ENCODE data around the gene TIGD1. TPM values are rescaled to one million over a fixed set of nuclear protein-coding genes. Genes with fewer than 3 reads are reported as not detected.

TIGD1 gene
- total and polyA plus RNA-seq, 2 experiments from 2014 or later: 7.6 to 9.3 TPM

- TF ChIP-seq ZNF462 (CRISPR knock-in tag; IDR thresholded peaks at IDR 0.05): no peak
- TF ChIP-seq CTCF (conservative IDR thresholded peaks at IDR 0.05; ENCODE audit: low read depth in 2 of 2): no peak
Observed at GRCh38 chr2:232588680-232589585, 38.6 kb upstream of the TIGD1 start (continued).

DNA sequence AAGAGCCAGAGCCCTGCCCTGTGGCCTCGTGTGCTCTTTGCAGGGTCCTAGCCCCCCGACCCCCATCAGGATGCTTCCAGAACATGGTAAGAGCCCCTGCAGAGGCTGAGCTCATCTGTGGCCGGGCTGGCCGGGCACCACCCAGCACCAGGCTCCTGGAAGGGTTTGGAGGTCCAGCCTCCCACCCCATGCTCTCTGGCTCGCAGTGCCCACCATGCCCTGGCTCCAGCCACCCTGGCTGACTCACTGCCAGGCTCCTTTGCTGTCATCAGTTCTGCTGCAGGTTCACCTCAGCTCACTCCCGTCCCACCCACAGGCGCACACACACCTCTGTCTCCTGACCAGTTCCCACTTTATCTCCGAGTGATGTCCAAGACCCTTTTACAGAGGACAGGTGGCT is 37.7 kb upstream of the TIGD1 start:
- Mint-ChIP-seq H3K27me3 (ENCODE audit: insufficient read depth, low read depth, poor library complexity) (peaks cover 2% of the 10 kb centered on the region), H3K27ac (no peak overlapping the region), H3K9me3 (peaks cover 8% of the 10 kb centered on the region; the same call in 2 of the 3 replicates), H3K36me3 (ENCODE audit: low read depth) (peaks cover 15% of the 10 kb centered on the region; the same call in 2 of the 3 replicates), H3K4me1 (peaks cover 25% of the 10 kb centered on the region), H3K4me3 (no peak overlapping the region)
- Histone ChIP-seq H3K79me2 (replicated peaks; ENCODE audit: insufficient read depth) (no peaks in the 10 kb centered on the region), H3K9me2 (ENCODE audit: insufficient read depth) (0 out of 2 replicates have a peak, but pooled peaks cover 8% of the 10 kb centered on the region), H4K20me1 (replicated peaks; ENCODE audit: insufficient read depth) (no peaks in the 10 kb centered on the region; the same call in 1 of the 2 replicates), H3K27ac (ENCODE audit: low read depth) (no peak overlapping the region), H3K36me3 (ENCODE audit: insufficient read depth) (no peaks in the 10 kb centered on the region), H3K4me2 (no peak overlapping the region), H3K27me3 (ENCODE audit: insufficient read depth) (no peaks in the 10 kb centered on the region), H3F3A (replicated peaks; ENCODE audit: low read depth) (no peaks in the 10 kb centered on the region), H3K4me1 (ENCODE audit: insufficient read depth) (peaks cover 8% of the 10 kb centered on the region), H3K4me3 (no peak overlapping the region), H2AFZ (no peak overlapping the region)
- TF ChIP-seq CTCF (conservative IDR thresholded peaks at IDR 0.05; ENCODE audit: low read depth in 2 of 2): no peak
- no peak for TF ChIP-seq NANOG (IDR thresholded peaks at IDR 0.05; ENCODE audit: borderline replicate concordance)
- TF ChIP-seq, protein P1, sequence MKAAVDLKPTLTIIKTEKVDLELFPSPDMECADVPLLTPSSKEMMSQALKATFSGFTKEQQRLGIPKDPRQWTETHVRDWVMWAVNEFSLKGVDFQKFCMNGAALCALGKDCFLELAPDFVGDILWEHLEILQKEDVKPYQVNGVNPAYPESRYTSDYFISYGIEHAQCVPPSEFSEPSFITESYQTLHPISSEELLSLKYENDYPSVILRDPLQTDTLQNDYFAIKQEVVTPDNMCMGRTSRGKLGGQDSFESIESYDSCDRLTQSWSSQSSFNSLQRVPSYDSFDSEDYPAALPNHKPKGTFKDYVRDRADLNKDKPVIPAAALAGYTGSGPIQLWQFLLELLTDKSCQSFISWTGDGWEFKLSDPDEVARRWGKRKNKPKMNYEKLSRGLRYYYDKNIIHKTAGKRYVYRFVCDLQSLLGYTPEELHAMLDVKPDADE (IDR thresholded peaks at IDR 0.05): no peak
- ATAC-seq: no peak
- no peak for DNase-seq (ENCODE audit: low spot score)

All from GM23338 (cell line).